ENCODE data around the gene EEF2KMT. TPM values are rescaled to one million over a fixed set of nuclear protein-coding genes. Genes with fewer than 3 reads are reported as not detected.
"Not testable (repeated sequence)": the region's sequence is repeated elsewhere in the genome, so short reads cannot be mapped to it uniquely, and the experiment has no call there.

EEF2KMT gene
- total RNA-seq, 4 donors from 2014 or later, result 8.7 to 14.9 (median 10.9) TPM

GRCh38 chr16:5098221-5099159 is 895 bp upstream of the EEF2KMT start:
- peak in 1 of 2 donors; percentile 26 for TF ChIP-seq POLR2A (IDR thresholded peaks at IDR 0.05)
- intact Hi-C loops (cut with DNase I), result not testable (repeated sequence)

GRCh38 chr16:5097061-5097469 is 530 bp downstream of the EEF2KMT start:
- intact Hi-C loops (cut with DNase I); H3K9me3 ChIP-seq; H3K4me1 ChIP-seq; H3K36me3 ChIP-seq; H3K27me3 ChIP-seq: not testable (repeated sequence)
- 0 to 1% methylated on average over 4 to 17 of the region's 23 CpGs for WGBS, 2 donors
- Histone ChIP-seq H3K4me3 (replicated peaks in 1 of 3) (peak overlapping the region; percentile 59 to 69 (median 64)), H3K27ac (peak overlapping the region; percentile 44 to 68 (median 63))
- DNase-seq, result peak; percentile 27 to 37

More at GRCh38 chr16:5098221-5099159, 895 bp upstream of the EEF2KMT start:
- not testable (repeated sequence) for H3K36me3 ChIP-seq, H3K27me3 ChIP-seq, H3K4me1 ChIP-seq, H3K9me3 ChIP-seq
- peak overlapping the region in 2 of 3 donors; percentile 53 to 69 for H3K4me3 ChIP-seq (replicated peaks in 1 of 3)
- 2 to 3% methylated on average over 26 to 38 of the region's 67 CpGs for WGBS, 2 donors
- DNase-seq, result peak; percentile 84 to 89
- peak overlapping the region; percentile 61 to 84 (median 81) for H3K27ac ChIP-seq

- H3K4me3 ChIP-seq (replicated peaks in 1 of 3); H3K36me3 ChIP-seq; H3K9me3 ChIP-seq; H3K4me1 ChIP-seq; H3K27ac ChIP-seq; DNase-seq; H3K27me3 ChIP-seq; intact Hi-C loops (cut with DNase I): not testable (repeated sequence)
- WGBS, 2 donors, result 32% methylated on average over 7 of the region's 7 CpGs
These were observed 1.0 kb downstream of the EEF2KMT start for GRCh38 chr16:5096437-5097060.

GRCh38 chr16:5095145-5095830 is 2.3 kb downstream of the EEF2KMT start:
- H3K36me3 ChIP-seq; DNase-seq; H3K27me3 ChIP-seq; H3K4me1 ChIP-seq; H3K9me3 ChIP-seq; H3K4me3 ChIP-seq (replicated peaks in 1 of 3); H3K27ac ChIP-seq; intact Hi-C loops (cut with DNase I): not testable (repeated sequence)
- 66 to 67% methylated on average over 11 of the region's 11 CpGs for WGBS, 2 donors

GRCh38 chr16:5093746-5094145 is 3.8 kb downstream of the EEF2KMT start:
- H3K27ac ChIP-seq; H3K27me3 ChIP-seq; DNase-seq; H3K9me3 ChIP-seq; H3K36me3 ChIP-seq; H3K4me1 ChIP-seq; H3K4me3 ChIP-seq (replicated peaks in 1 of 3): not testable (repeated sequence)
- intact Hi-C loops (cut with DNase I), result loop anchor here (5.0 kb wide), 1 partner anchor 131 kb away; no protein-coding TSS in a partner anchor
- 69 to 72% methylated on average over 10 of the region's 11 CpGs for WGBS, 2 donors

- WGBS, 2 donors, result 65 to 94% methylated on average over 4 to 8 of the region's 9 CpGs
- DNase-seq; H3K27ac ChIP-seq; H3K36me3 ChIP-seq; H3K9me3 ChIP-seq; H3K4me1 ChIP-seq; H3K4me3 ChIP-seq (replicated peaks in 1 of 3); H3K27me3 ChIP-seq: not testable (repeated sequence)
- intact Hi-C loops (cut with DNase I), result loop anchor here (5.0 kb wide), 1 partner anchor 131 kb away; no protein-coding TSS in a partner anchor
These were observed 4.5 kb downstream of the EEF2KMT start for GRCh38 chr16:5093081-5093480.

- not testable (repeated sequence) for H3K4me3 ChIP-seq (replicated peaks in 1 of 3); H3K36me3 ChIP-seq; H3K27ac ChIP-seq; DNase-seq; H3K4me1 ChIP-seq; H3K27me3 ChIP-seq; H3K9me3 ChIP-seq
- intact Hi-C loops (cut with DNase I), result loop anchor here (5.0 kb wide), 1 partner anchor 128 kb away; no protein-coding TSS in a partner anchor
- WGBS, 2 donors, result 82 to 84% methylated on average over 9 of the region's 9 CpGs
These were observed 7.0 kb downstream of the EEF2KMT start for GRCh38 chr16:5090592-5090991.

- H3K27me3 ChIP-seq; H3K9me3 ChIP-seq; DNase-seq; H3K27ac ChIP-seq; H3K36me3 ChIP-seq; H3K4me1 ChIP-seq; H3K4me3 ChIP-seq (replicated peaks in 1 of 3): not testable (repeated sequence)
- intact Hi-C loops (cut with DNase I), result loop anchor here (5.0 kb wide), 1 partner anchor 128 kb away; no protein-coding TSS in a partner anchor
- WGBS, 2 donors, result 96 to 98% methylated on average over 14 to 21 of the region's 26 CpGs
These were observed 7.6 kb downstream of the EEF2KMT start for GRCh38 chr16:5089911-5090555.

- H3K27ac ChIP-seq; H3K36me3 ChIP-seq; H3K27me3 ChIP-seq; DNase-seq; H3K9me3 ChIP-seq; H3K4me3 ChIP-seq (replicated peaks in 1 of 3); intact Hi-C loops (cut with DNase I); H3K4me1 ChIP-seq: not testable (repeated sequence)
- WGBS, 2 donors, result 93 to 96% methylated on average over 14 to 17 of the region's 17 CpGs
These were observed 8.7 kb downstream of the EEF2KMT start for GRCh38 chr16:5088936-5089335.

GRCh38 chr16:5088086-5088790 is 9.4 kb downstream of the EEF2KMT start:
- H3K36me3 ChIP-seq; H3K9me3 ChIP-seq; intact Hi-C loops (cut with DNase I); DNase-seq; H3K27me3 ChIP-seq; H3K27ac ChIP-seq; H3K4me3 ChIP-seq (replicated peaks in 1 of 3); H3K4me1 ChIP-seq: not testable (repeated sequence)
- WGBS, 2 donors, result 92 to 95% methylated on average over 14 to 18 of the region's 18 CpGs

GRCh38 chr16:5085716-5086115 is 11.9 kb downstream of the EEF2KMT start:
- 85 to 98% methylated on average over 6 to 11 of the region's 11 CpGs for WGBS, 2 donors
- H3K4me3 ChIP-seq (replicated peaks in 1 of 3); intact Hi-C loops (cut with DNase I); H3K4me1 ChIP-seq; H3K36me3 ChIP-seq; H3K9me3 ChIP-seq; H3K27ac ChIP-seq; H3K27me3 ChIP-seq; DNase-seq: not testable (repeated sequence)
